IPS-18a (cell line): ENCODE results near the gene PDZD2.

Experiments
- H3K27ac ChIP-seq: one replicate; pipeline ENCODE4 v1.5.1; 2013; ENCODE audit warnings: low read length
- H3K27me3 ChIP-seq: one replicate; pipeline ENCODE4 v1.6.1; 2013; ENCODE audit warnings: mild to moderate bottlenecking, low read length; ENCODE audit not compliant: control insufficient read depth, insufficient read depth
- H3K36me3 ChIP-seq: one replicate; pipeline ENCODE4 v1.6.1; 2013; ENCODE audit warnings: low read depth, low read length; ENCODE audit not compliant: control insufficient read depth
- H3K4me1 ChIP-seq: one replicate; pipeline ENCODE4 v1.6.1; 2013; ENCODE audit warnings: low read depth, low read length; ENCODE audit not compliant: control insufficient read depth
- H3K4me3 ChIP-seq: one replicate; pipeline ENCODE4 v1.5.1; 2013; ENCODE audit warnings: low read length
- H3K9ac ChIP-seq: one replicate; pipeline ENCODE4 v1.6.1; 2013; ENCODE audit warnings: mild to moderate bottlenecking, low read length, moderate library complexity
- H3K9me3 ChIP-seq: one replicate; pipeline ENCODE4 v1.6.1; 2013; ENCODE audit warnings: low read depth, low read length; ENCODE audit not compliant: control insufficient read depth

Gene PDZD2

DNA sequence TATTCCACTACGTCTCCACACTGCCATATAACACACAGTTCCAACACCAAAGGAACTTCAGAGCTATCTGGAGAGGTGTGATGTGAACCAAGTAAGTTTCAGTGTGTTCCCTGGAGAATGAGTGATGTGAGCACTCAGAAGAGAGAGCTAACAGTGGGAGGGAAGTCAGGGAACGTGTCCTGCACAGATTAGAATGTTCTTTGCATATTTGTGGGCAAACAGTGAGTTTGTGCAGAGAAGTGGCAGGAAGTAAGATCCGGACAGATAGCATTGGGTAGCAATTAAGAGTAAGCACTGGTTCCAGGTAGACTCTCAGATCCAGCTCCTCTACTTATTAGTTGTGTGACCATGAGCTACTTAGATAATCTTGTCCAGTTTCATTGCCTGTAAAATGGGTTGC lies 206.4 kb downstream of the PDZD2 start:
- no peaks in the 10 kb centered on the region for H3K27me3 ChIP-seq
- no peaks in the 10 kb centered on the region for H3K9me3 ChIP-seq
- no peaks in the 10 kb centered on the region for H3K36me3 ChIP-seq
- no peak overlapping the region for H3K9ac ChIP-seq
- no peak overlapping the region for H3K27ac ChIP-seq
- H3K4me3 ChIP-seq = no peak overlapping the region
- no peaks in the 10 kb centered on the region for H3K4me1 ChIP-seq

DNA sequence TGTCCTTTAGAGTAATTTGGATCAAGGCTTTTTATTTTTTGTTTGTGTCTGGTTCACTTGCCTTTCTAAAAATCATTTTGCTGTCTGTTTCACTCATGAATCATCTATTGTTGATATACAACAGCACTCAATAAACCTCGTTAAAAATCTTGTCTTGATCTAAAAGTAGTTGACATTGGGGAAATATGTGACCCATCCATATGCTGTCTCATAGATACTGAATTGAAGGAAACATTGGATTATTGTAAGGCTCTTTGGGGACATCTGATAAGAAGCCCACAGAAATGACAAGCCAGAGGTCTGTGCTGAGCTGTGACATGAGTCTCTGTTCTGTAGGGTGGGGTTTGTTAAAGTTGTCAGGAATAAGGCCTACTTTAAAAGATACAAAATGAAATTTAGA lies 208.0 kb downstream of the PDZD2 start:
- Histone ChIP-seq H3K9me3 (no peaks in the 10 kb centered on the region), H3K4me1 (no peaks in the 10 kb centered on the region), H3K27me3 (no peaks in the 10 kb centered on the region), H3K9ac (no peak overlapping the region), H3K4me3 (no peak overlapping the region), H3K27ac (no peak overlapping the region), H3K36me3 (no peaks in the 10 kb centered on the region)

DNA sequence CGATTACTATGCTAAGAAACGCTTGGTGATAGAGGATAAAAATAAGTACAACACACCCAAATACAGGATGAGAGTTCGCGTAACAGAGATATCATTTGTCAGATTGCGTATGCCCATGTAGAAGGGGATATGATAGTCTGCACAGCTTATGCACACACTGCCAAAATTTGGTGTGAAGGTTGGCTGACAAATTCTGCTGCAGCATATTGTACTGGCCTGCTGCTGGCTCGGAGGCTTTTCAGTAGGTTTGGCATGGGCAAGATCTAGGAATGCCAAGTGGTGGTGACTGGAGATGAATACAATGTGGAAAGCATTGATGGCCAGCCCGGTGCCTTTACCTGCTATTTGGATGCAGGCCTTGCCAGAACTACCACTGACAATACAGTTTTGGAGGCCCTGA lies 208.4 kb downstream of the PDZD2 start:
- Histone ChIP-seq H3K27me3 (no peaks in the 10 kb centered on the region), H3K4me3 (no peak overlapping the region), H3K9ac (no peak overlapping the region), H3K9me3 (no peaks in the 10 kb centered on the region), H3K4me1 (no peaks in the 10 kb centered on the region), H3K36me3 (no peaks in the 10 kb centered on the region), H3K27ac (no peak overlapping the region)

DNA sequence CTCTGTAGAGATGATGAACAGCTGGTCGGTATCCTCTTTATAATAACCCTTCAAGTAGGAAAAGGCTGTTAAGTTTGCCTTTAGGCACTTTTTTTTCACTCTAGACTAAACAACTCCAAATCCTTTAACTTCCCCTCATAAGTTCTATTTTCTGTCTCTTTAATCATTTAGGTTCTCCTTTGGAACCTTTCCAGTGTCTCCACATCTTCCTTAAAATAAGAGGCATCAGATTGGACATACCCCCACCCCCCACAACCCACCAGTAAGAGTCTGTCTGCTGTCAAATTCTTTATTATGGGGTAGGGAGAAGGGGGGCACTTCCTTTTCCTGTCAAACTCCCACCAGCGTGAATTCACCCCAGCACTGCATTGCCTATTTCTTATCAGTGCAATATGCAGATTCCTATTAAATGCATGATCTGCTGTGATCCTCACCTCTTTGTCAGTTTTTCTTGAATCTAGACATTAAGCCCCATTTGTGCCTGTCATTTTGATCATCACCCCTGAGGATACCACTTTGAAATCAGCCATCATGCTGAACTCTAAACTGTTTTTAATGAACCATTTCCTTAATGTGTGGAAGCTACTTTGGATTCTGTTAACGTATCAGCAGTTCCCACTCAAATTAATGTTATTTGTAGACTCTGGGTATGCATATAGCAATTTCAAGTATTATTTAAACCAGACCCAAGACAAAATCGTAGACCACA lies 212.2 kb downstream of the PDZD2 start:
- Histone ChIP-seq H3K27ac (no peak overlapping the region), H3K4me1 (peaks cover 19% of the 10 kb centered on the region), H3K9me3 (no peaks in the 10 kb centered on the region), H3K9ac (no peak overlapping the region), H3K36me3 (no peaks in the 10 kb centered on the region), H3K4me3 (no peak overlapping the region), H3K27me3 (peaks cover 7% of the 10 kb centered on the region)

DNA sequence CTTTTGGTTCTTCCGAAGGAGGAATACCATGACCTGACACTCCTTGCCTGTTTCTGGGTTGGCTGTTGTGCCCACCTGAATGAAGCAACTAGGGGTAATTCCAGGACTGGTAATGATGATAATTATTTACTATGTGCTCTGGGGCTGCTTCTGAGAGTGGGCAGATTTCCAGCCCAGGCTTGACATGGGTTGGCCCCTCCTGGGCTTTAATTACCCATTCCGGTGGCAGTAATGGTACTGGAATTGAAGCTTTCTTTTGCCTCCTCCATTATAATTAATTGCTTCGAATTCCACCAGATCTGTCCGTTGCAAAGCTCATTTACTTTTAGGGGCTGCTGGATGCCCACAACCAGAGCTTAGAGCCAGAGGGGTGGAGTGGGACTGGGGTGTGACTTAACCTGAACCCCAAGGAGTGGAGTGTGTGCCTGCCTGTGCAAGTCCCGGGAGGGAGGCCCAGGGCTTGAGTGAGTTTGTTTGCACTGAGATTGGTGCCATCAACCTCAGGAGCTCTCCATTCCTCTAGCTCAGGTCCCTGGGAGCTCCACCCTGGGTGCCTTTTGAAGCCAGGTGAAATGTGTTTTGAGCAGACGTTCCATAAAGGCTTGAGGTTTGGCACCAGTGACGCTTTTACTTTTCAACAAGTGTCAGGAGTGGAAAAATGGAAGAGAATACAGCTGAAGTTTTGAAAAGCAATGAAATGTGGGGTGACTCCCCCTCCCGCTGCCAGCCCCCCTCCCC lies 214.6 kb downstream of the PDZD2 start:
- Histone ChIP-seq H3K4me1 (peaks cover 24% of the 10 kb centered on the region), H3K4me3 (peak overlapping the region; percentile 92), H3K36me3 (no peaks in the 10 kb centered on the region), H3K27me3 (peaks cover 7% of the 10 kb centered on the region), H3K27ac (no peak overlapping the region), H3K9ac (no peak overlapping the region), H3K9me3 (no peaks in the 10 kb centered on the region)

DNA sequence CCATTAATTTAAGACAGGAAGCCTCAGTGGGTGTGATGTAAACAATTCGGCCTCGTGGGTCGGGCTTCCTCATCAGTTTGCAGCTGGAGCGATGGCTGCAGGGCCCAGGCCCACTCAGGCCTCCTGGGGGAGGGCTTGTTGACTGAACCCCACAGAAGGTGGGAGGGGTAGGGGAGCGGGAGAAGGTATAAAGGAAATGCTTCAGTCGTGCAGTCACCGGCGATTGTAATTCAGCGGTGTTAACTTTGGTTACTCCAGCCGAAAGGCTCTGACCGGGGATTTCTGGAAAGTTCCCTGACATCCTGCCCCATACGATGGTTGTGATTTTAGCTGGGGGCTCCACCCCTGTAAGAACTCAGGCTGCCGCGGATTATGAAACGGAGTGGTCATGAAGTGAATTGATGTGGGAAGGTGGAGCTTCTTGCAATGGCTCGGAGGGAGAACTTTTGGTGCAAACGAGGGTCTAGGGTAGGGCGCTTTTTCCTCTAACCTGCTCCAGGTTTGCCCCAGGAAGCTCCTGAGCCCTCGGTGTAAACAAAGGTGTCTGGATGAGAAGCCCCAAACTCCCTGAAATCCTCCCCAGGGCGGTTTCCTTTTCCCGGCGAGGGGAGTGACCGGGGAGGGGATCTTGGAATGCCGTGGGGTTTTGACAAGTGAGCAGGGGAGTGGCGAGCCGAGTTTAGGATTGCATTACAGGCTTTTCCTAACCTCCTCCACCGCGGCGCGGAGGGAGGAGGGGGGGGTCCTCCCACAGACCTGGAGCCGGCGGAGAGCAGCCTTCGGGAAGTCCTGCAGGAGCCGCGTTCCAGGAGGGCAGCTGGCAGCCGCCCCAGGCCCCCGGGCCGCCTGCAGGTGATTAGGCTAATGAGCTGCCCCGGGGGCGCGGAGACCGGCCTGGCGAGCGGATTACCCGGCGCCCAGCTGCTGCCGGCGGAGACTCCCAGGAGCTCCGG lies 215.5 kb downstream of the PDZD2 start:
- H3K9ac ChIP-seq = peak overlapping the region; percentile 67
- H3K36me3 ChIP-seq = no peaks in the 10 kb centered on the region
- H3K27me3 ChIP-seq = peaks cover 7% of the 10 kb centered on the region
- H3K27ac ChIP-seq = no peak overlapping the region
- H3K4me1 ChIP-seq = peaks cover 24% of the 10 kb centered on the region
- peaks cover under 1% of the 10 kb centered on the region for H3K9me3 ChIP-seq
- H3K4me3 ChIP-seq = peak overlapping the region; percentile 92

GRCh38 chr5:31855134-31856040 lies 216.5 kb downstream of the PDZD2 start:
- H3K9ac ChIP-seq = peak overlapping the region; percentile 67
- H3K4me3 ChIP-seq = peak overlapping the region; percentile 92
- no peaks in the 10 kb centered on the region for H3K36me3 ChIP-seq
- peaks cover 4% of the 10 kb centered on the region for H3K9me3 ChIP-seq
- H3K27me3 ChIP-seq = peaks cover 7% of the 10 kb centered on the region
- H3K4me1 ChIP-seq = peaks cover 24% of the 10 kb centered on the region
- H3K27ac ChIP-seq = no peak overlapping the region

DNA sequence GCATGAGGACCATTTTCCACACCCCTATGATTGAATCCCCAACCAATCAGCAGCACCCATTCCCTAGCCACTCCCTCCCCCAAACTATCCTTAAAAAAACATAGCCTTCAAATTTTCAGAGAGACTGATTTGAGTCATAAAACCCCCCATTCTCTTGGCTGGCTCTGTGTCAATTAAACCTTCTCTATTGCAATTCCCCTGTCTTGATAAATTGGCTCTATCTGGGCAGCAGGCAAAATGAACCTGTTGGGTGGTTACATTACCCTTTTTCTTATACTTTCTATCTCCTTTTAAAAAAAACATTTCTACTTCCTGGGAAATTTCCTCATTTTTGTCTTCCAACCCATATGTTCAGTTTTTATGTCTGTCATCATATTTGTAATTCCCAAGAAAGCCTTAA lies 220.2 kb downstream of the PDZD2 start:
- H3K9me3 ChIP-seq = peaks cover 4% of the 10 kb centered on the region
- no peak overlapping the region for H3K4me3 ChIP-seq
- H3K36me3 ChIP-seq = no peaks in the 10 kb centered on the region
- peaks cover 7% of the 10 kb centered on the region for H3K27me3 ChIP-seq
- H3K27ac ChIP-seq = no peak overlapping the region
- no peak overlapping the region for H3K9ac ChIP-seq
- H3K4me1 ChIP-seq = peaks cover 18% of the 10 kb centered on the region

DNA sequence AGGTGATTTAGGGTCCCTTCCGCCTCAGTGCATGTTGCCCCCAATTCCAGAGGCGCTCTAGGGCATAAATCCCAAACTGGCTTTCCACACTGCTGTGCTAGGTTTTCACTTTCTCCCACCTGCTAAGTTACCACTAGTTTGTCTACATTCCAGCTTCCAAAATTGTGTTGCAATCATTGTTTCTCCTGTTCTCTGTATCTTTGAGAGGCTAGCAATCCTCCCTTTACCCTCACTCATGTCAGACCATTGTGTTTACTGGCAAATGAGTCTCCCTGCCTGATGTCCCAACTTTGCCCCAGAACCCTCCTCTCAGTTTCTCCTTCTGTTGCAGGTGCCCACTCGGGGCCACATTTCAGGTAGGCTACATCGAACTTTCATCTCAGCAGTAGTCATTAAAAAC lies 221.3 kb downstream of the PDZD2 start:
- peaks cover 6% of the 10 kb centered on the region for H3K27me3 ChIP-seq
- peaks cover 16% of the 10 kb centered on the region for H3K4me1 ChIP-seq
- H3K27ac ChIP-seq = no peak overlapping the region
- H3K9me3 ChIP-seq = peaks cover 4% of the 10 kb centered on the region
- H3K4me3 ChIP-seq = no peak overlapping the region
- no peaks in the 10 kb centered on the region for H3K36me3 ChIP-seq
- H3K9ac ChIP-seq = no peak overlapping the region

- Histone ChIP-seq H3K36me3 (no peaks in the 10 kb centered on the region), H3K9me3 (peaks cover 4% of the 10 kb centered on the region), H3K9ac (no peak overlapping the region), H3K4me1 (peaks cover 12% of the 10 kb centered on the region), H3K27ac (no peak overlapping the region), H3K4me3 (no peak overlapping the region), H3K27me3 (no peaks in the 10 kb centered on the region)
Measured at GRCh38 chr5:31860726-31861433, 221.9 kb downstream of the PDZD2 start.
